ENCODE results near the gene LRBA. TPM values are rescaled to one million over a fixed set of nuclear protein-coding genes. Genes with fewer than 3 reads are reported as not detected.

Gene LRBA
- total and polyA plus RNA-seq, 4 experiments from 2014 or later = 17.1 to 64.5 (median 45.4) TPM

DNA sequence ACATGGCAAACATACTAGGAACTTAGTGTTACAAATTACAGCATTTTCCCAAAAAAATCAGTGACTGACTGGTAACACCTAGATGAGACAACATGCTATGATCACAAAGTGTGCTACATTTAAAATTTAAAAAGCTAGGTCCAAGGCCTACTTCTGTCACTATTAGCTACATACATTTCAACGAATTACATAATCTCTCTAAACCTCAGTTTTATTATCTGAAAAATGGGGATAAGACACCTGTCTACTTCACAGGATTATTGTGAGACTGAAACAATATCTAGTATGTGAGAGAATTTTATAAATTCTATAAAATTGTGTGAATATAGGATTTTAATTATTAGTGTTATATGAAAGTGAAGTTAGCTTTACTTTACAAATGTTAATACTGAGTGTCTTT lies 708.4 kb downstream of the LRBA start:
- Histone ChIP-seq H3K27me3 (ENCODE audit: insufficient read depth, low read length) (no peaks in the 10 kb centered on the region), H3K9me3 (ENCODE audit: control insufficient read depth in 1 of 2, low read length in 2 of 2) (no peaks in the 10 kb centered on the region), H3K36me3 (ENCODE audit: insufficient read depth, low read length) (peaks cover 4% of the 10 kb centered on the region), H3K4me1 (ENCODE audit: insufficient read depth, low read length) (no peaks in the 10 kb centered on the region), H3K27ac (ENCODE audit: low read depth, low read length) (no peak overlapping the region), H3K4me3 (ENCODE audit: low read length in 2 of 2) (no peak overlapping the region)
- Mint-ChIP-seq H3K4me1 (peaks cover 0 to 4% (median 3%) of the 10 kb centered on the region in 4 donors), H3K4me3 (no peak overlapping the region), H3K36me3 (peaks cover 18 to 27% of the 10 kb centered on the region in 2 donors), H3K27me3 (no peaks in the 10 kb centered on the region), H3K9me3 (peaks cover 0 to 2% (median 0%) of the 10 kb centered on the region in 8 donors), H3K27ac (no peak overlapping the region)
- CTCF ChIA-PET (ENCODE audit: partially characterized antibody) = interaction anchor here (1.2 kb wide), 1 partner anchor 11 kb away, joined by 3 read pairs; no protein-coding TSS in a partner anchor
- no peak for DNase-seq
- intact Hi-C loops (cut with micrococcal nuclease) = no loop called here
- POLR2A ChIA-PET (ENCODE audit: partially characterized antibody) = no interaction called here

DNA sequence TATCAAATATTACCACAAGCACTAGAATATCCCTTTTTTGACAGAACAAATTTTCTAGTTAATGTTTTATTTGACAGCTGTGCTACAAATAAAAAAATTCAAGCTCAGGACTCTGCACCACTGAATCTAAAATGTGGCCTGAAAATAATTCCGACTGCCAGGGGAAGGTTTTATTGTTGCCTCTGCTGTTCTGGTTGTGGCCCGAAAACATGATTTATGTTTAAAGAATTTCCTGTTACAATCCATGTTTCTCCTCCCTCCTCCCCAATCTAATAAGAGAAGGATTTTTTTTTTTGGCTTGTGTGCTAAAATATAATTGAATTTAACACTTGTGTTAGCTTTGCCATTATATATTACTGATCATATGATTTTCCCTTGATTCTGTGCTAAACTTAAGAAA lies 709.1 kb downstream of the LRBA start:
- POLR2A ChIA-PET (ENCODE audit: partially characterized antibody) = no interaction called here
- DNase-seq = no peak
- H3K4me1 Mint-ChIP-seq = peaks cover 0 to 5% (median 3%) of the 10 kb centered on the region in 4 donors
- H3K27me3 Mint-ChIP-seq = no peaks in the 10 kb centered on the region
- Histone ChIP-seq H3K9me3 (ENCODE audit: control insufficient read depth in 1 of 2, low read length in 2 of 2) (no peaks in the 10 kb centered on the region), H3K4me1 (ENCODE audit: insufficient read depth, low read length) (no peaks in the 10 kb centered on the region), H3K27ac (ENCODE audit: low read depth, low read length) (no peak overlapping the region), H3K27me3 (ENCODE audit: insufficient read depth, low read length) (no peaks in the 10 kb centered on the region), H3K36me3 (ENCODE audit: insufficient read depth, low read length) (peaks cover 4% of the 10 kb centered on the region), H3K4me3 (ENCODE audit: low read length in 2 of 2) (no peak overlapping the region)
- no peak overlapping the region for H3K4me3 Mint-ChIP-seq
- H3K27ac Mint-ChIP-seq = no peak overlapping the region
- intact Hi-C loops (cut with micrococcal nuclease) = no loop called here
- H3K9me3 Mint-ChIP-seq = peaks cover 0 to 2% (median 0%) of the 10 kb centered on the region in 8 donors
- H3K36me3 Mint-ChIP-seq = peaks cover 18 to 24% of the 10 kb centered on the region in 2 donors
- CTCF ChIA-PET (ENCODE audit: partially characterized antibody) = no interaction called here

DNA sequence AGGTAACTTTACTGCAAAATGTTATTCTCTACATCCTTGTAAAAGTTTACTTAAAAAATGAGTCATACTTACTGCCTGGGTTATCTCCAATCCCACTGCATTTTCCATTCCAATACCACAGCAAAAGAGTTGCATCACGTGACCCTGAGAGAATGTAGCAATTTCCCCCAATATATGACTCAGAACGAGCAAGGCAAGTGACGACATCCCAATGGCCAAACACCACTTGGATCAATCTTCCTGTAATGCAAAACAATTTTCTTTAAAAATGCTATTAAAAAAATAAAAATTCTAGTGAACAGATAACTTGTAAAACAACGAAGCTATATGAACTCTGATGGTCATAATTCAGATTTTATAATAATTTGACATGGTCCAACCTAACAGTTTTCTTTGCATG lies 712.5 kb downstream of the LRBA start:
- intact Hi-C loops (cut with micrococcal nuclease) = no loop called here
- ChIA-PET CTCF (ENCODE audit: partially characterized antibody) (no interaction called here), POLR2A (ENCODE audit: partially characterized antibody) (interaction anchor here (1.5 kb wide), 1 partner anchor 12 kb away, joined by 3 read pairs; no protein-coding TSS in a partner anchor)
- H3K36me3 Mint-ChIP-seq = peaks cover 9 to 15% of the 10 kb centered on the region in 2 donors
- Histone ChIP-seq H3K9me3 (ENCODE audit: control insufficient read depth in 1 of 2, low read length in 2 of 2) (no peaks in the 10 kb centered on the region), H3K4me1 (ENCODE audit: insufficient read depth, low read length) (no peaks in the 10 kb centered on the region), H3K27ac (ENCODE audit: low read depth, low read length) (no peak overlapping the region), H3K27me3 (ENCODE audit: insufficient read depth, low read length) (no peaks in the 10 kb centered on the region), H3K36me3 (ENCODE audit: insufficient read depth, low read length) (no peaks in the 10 kb centered on the region), H3K4me3 (ENCODE audit: low read length in 2 of 2) (no peak overlapping the region)
- H3K27me3 Mint-ChIP-seq = no peaks in the 10 kb centered on the region
- no peak overlapping the region for H3K4me3 Mint-ChIP-seq
- no peak overlapping the region for H3K27ac Mint-ChIP-seq
- peaks cover 0 to 2% (median 0%) of the 10 kb centered on the region in 8 donors for H3K9me3 Mint-ChIP-seq
- peaks cover 0 to 5% (median 3%) of the 10 kb centered on the region in 4 donors for H3K4me1 Mint-ChIP-seq
- no peak for DNase-seq

DNA sequence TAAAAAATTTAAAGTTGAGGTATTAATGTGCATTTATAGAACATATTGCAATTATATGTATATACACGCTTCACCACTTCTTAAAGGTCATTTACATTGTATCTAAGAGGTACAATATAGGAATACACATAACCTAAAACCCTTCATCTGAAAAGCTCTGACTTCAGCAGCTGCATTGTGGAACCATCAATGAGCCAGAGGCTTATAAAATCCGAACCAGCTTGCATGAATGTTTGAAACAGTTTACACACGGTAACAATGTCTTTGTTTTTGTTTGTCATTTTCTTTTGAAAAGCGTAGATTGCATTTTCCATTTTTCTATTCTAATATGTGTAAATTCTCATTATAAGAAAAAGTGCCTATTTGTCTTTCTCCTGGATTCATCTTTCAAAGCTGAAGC lies 715.3 kb downstream of the LRBA start:
- H3K27me3 ChIP-seq (ENCODE audit: insufficient read depth, low read length) = no peaks in the 10 kb centered on the region
- no peaks in the 10 kb centered on the region for H3K9me3 ChIP-seq (ENCODE audit: control insufficient read depth in 1 of 2, low read length in 2 of 2)
- Mint-ChIP-seq H3K36me3 (peaks cover 4 to 11% of the 10 kb centered on the region in 2 donors), H3K4me1 (peaks cover 0 to 5% (median 3%) of the 10 kb centered on the region in 4 donors), H3K27ac (no peak overlapping the region), H3K27me3 (no peaks in the 10 kb centered on the region), H3K9me3 (no peaks in the 10 kb centered on the region), H3K4me3 (no peak overlapping the region)
- H3K27ac ChIP-seq (ENCODE audit: low read depth, low read length) = no peak overlapping the region
- no peak for DNase-seq
- H3K4me3 ChIP-seq (ENCODE audit: low read length in 2 of 2) = no peak overlapping the region
- ChIA-PET POLR2A (ENCODE audit: partially characterized antibody) (no interaction called here), CTCF (ENCODE audit: partially characterized antibody) (interaction anchor here (3.7 kb wide), 1 partner anchor 566 kb away, joined by 28 read pairs; no protein-coding TSS in a partner anchor)
- H3K4me1 ChIP-seq (ENCODE audit: insufficient read depth, low read length) = no peaks in the 10 kb centered on the region
- H3K36me3 ChIP-seq (ENCODE audit: insufficient read depth, low read length) = no peaks in the 10 kb centered on the region
- intact Hi-C loops (cut with micrococcal nuclease) = no loop called here

DNA sequence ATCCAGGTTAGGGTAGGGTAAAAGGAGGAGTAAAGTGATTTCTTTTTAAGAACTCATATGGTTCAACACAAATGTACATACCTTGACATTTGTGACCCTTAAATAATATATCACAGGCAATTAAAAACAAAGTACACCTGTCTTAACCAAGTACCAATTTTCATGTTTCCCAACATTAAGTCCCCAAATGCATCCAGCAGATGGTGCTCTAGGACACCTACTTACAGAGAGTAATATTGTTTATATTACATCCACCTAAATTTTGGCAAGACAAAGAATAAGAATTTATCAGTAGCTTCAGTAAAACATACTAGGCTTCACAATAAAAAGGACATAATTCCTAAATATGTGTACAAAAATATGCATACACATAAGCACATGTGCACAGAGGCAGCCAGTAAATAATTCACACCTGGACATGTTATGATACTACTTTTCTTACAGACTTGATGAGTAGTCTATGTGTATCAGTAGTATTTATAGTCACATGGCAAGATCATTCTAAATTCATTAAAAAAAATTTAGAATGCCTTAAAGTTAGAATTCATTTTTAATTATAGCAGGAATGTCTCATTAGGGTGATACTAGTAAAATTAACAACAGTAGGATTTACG lies 717.1 kb downstream of the LRBA start:
- Mint-ChIP-seq H3K27ac (no peak overlapping the region), H3K36me3 (peaks cover 4 to 17% of the 10 kb centered on the region in 2 donors), H3K4me3 (no peak overlapping the region), H3K27me3 (no peaks in the 10 kb centered on the region), H3K4me1 (peaks cover 0 to 4% (median 3%) of the 10 kb centered on the region in 4 donors), H3K9me3 (peaks cover 0 to 2% (median 0%) of the 10 kb centered on the region in 8 donors)
- no peaks in the 10 kb centered on the region for H3K27me3 ChIP-seq (ENCODE audit: insufficient read depth, low read length)
- H3K27ac ChIP-seq (ENCODE audit: low read depth, low read length) = no peak overlapping the region
- intact Hi-C loops (cut with micrococcal nuclease) = loop anchor here (1.0 kb wide), 1 partner anchor 569 kb away; no protein-coding TSS in a partner anchor
- H3K4me3 ChIP-seq (ENCODE audit: low read length in 2 of 2) = no peak overlapping the region
- CTCF ChIA-PET (ENCODE audit: partially characterized antibody) = interaction anchor here (1.0 to 3.7 kb wide), 7 partner anchors 8 to 574 kb away, joined by 3 to 28 read pairs (median 4); no protein-coding TSS in a partner anchor
- POLR2A ChIA-PET (ENCODE audit: partially characterized antibody) = no interaction called here
- H3K36me3 ChIP-seq (ENCODE audit: insufficient read depth, low read length) = no peaks in the 10 kb centered on the region
- no peaks in the 10 kb centered on the region for H3K9me3 ChIP-seq (ENCODE audit: control insufficient read depth in 1 of 2, low read length in 2 of 2)
- H3K4me1 ChIP-seq (ENCODE audit: insufficient read depth, low read length) = no peaks in the 10 kb centered on the region
- DNase-seq = peak in 4 of 5 donors; percentile 2 to 10 (median 6)

DNA sequence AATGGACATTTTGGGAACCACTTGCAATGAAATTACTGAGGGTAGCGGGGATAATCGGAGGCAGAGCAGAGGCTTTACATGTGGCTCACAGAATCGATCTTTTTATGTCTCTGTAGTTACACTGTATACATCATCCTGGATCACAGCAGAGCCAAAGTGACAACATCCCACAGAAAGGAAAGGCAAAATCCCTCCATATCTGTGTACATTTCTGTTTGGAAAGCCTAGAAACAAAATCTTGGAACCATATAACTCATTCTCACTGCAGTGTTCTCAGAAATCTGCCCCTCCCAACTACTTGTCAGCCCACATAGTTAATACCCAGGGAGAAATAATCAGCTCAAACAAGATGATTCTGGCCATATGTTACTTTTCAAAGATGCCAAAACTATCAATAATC lies 725.2 kb downstream of the LRBA start:
- Mint-ChIP-seq H3K27ac (peak overlapping the region in 2 of 7 donors; percentile 8 to 31), H3K9me3 (peaks cover 0 to 5% (median 0%) of the 10 kb centered on the region in 8 donors), H3K36me3 (peaks cover 33 to 43% of the 10 kb centered on the region in 2 donors), H3K4me1 (peaks cover 0 to 6% (median under 1%) of the 10 kb centered on the region in 4 donors), H3K4me3 (no peak overlapping the region), H3K27me3 (no peaks in the 10 kb centered on the region)
- no peaks in the 10 kb centered on the region for H3K9me3 ChIP-seq (ENCODE audit: control insufficient read depth in 1 of 2, low read length in 2 of 2)
- intact Hi-C loops (cut with micrococcal nuclease) = no loop called here
- ChIA-PET CTCF (ENCODE audit: partially characterized antibody) (interaction anchor here (1.0 kb wide), 1 partner anchor 9 kb away, joined by 4 read pairs; no protein-coding TSS in a partner anchor), POLR2A (ENCODE audit: partially characterized antibody) (no interaction called here)
- no peaks in the 10 kb centered on the region for H3K27me3 ChIP-seq (ENCODE audit: insufficient read depth, low read length)
- H3K36me3 ChIP-seq (ENCODE audit: insufficient read depth, low read length) = no peaks in the 10 kb centered on the region
- no peaks in the 10 kb centered on the region for H3K4me1 ChIP-seq (ENCODE audit: insufficient read depth, low read length)
- no peak overlapping the region for H3K27ac ChIP-seq (ENCODE audit: low read depth, low read length)
- no peak for DNase-seq
- no peak overlapping the region for H3K4me3 ChIP-seq (ENCODE audit: low read length in 2 of 2)

DNA sequence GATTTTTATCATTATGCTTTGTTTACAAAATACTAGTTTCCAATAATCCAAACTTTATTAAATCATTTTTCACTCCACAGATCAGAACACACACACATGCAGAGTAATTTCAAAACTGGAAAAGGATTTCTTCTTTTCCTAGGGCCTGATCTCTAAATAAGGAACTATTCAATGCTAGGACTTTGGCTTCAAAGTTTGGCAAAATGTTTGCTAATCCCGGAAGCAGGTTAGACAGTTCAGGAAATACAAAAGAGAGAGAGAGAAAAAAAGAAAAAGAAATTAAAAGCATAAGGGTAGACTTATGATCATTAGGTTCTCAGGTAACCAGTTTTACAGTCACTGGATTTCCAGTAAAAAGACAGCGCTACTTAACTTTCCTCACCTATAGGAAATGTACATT lies 725.9 kb downstream of the LRBA start:
- no peak overlapping the region for H3K27ac Mint-ChIP-seq
- no peak for DNase-seq
- H3K9me3 Mint-ChIP-seq = peaks cover 0 to 5% (median 0%) of the 10 kb centered on the region in 8 donors
- no peak overlapping the region for H3K4me3 Mint-ChIP-seq
- Histone ChIP-seq H3K4me3 (ENCODE audit: low read length in 2 of 2) (no peak overlapping the region), H3K9me3 (ENCODE audit: control insufficient read depth in 1 of 2, low read length in 2 of 2) (no peaks in the 10 kb centered on the region), H3K36me3 (ENCODE audit: insufficient read depth, low read length) (no peaks in the 10 kb centered on the region), H3K27me3 (ENCODE audit: insufficient read depth, low read length) (no peaks in the 10 kb centered on the region), H3K4me1 (ENCODE audit: insufficient read depth, low read length) (no peaks in the 10 kb centered on the region), H3K27ac (ENCODE audit: low read depth, low read length) (no peak overlapping the region)
- H3K27me3 Mint-ChIP-seq = no peaks in the 10 kb centered on the region
- peaks cover 0 to 6% (median under 1%) of the 10 kb centered on the region in 4 donors for H3K4me1 Mint-ChIP-seq
- intact Hi-C loops (cut with micrococcal nuclease) = no loop called here
- H3K36me3 Mint-ChIP-seq = peaks cover 36 to 41% of the 10 kb centered on the region in 2 donors
- POLR2A ChIA-PET (ENCODE audit: partially characterized antibody) = no interaction called here
- CTCF ChIA-PET (ENCODE audit: partially characterized antibody) = interaction anchor here (1.0 kb wide), 1 partner anchor 9 kb away, joined by 4 read pairs; no protein-coding TSS in a partner anchor
